ENCODE measurements around the gene CRMP1. TPM values are rescaled to one million over a fixed set of nuclear protein-coding genes. Genes with fewer than 3 reads are reported as not detected.
A peak's percentile ranks its signal among the peaks of the same experiment; 100 is the strongest.

Gene CRMP1
- total RNA-seq, 1 donor from 2014 or later, result 245 TPM

DNA sequence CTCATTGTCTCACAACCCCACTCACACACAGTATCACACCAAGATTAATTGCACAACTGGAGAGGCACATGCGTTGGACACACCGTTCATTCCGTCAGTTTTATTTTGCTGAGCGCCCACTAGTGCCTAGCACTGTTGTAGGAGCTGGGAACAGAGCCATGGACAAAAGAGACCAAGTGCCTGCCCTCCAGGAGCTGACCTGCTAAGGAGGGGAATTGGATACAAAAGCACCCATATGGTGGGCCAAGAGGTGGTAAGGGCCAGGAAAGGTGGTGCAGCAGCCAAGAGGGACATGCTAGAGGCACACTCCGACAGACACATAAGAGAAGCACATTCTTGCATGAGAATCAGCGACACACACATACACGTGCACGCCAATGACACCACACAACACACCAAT is 705 bp upstream of the CRMP1 start:
- peaks cover 81% of the 10 kb centered on the region for H3K27me3 Mint-ChIP-seq (ENCODE audit: low read depth)
- H3K4me1 Mint-ChIP-seq, result peaks cover 39% of the 10 kb centered on the region
- TF ChIP-seq, protein P1, sequence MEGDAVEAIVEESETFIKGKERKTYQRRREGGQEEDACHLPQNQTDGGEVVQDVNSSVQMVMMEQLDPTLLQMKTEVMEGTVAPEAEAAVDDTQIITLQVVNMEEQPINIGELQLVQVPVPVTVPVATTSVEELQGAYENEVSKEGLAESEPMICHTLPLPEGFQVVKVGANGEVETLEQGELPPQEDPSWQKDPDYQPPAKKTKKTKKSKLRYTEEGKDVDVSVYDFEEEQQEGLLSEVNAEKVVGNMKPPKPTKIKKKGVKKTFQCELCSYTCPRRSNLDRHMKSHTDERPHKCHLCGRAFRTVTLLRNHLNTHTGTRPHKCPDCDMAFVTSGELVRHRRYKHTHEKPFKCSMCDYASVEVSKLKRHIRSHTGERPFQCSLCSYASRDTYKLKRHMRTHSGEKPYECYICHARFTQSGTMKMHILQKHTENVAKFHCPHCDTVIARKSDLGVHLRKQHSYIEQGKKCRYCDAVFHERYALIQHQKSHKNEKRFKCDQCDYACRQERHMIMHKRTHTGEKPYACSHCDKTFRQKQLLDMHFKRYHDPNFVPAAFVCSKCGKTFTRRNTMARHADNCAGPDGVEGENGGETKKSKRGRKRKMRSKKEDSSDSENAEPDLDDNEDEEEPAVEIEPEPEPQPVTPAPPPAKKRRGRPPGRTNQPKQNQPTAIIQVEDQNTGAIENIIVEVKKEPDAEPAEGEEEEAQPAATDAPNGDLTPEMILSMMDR (conservative IDR thresholded peaks at IDR 0.05), result no peak
- H3K27ac Mint-ChIP-seq (ENCODE audit: unreplicated experiment), result no peak overlapping the region
- DNase-seq (ENCODE audit: low read depth, low spot score), result no peak
- no peaks in the 10 kb centered on the region for H3K36me3 Mint-ChIP-seq (ENCODE audit: low read depth)
- no peaks in the 10 kb centered on the region for H3K9me3 Mint-ChIP-seq
- peak overlapping the region; percentile 81 for H3K4me3 Mint-ChIP-seq

- TF ChIP-seq, protein P1 (conservative IDR thresholded peaks at IDR 0.05), result no peak
Measured at GRCh38 chr4:5892323-5893003, 423 bp downstream of the CRMP1 start.

DNA sequence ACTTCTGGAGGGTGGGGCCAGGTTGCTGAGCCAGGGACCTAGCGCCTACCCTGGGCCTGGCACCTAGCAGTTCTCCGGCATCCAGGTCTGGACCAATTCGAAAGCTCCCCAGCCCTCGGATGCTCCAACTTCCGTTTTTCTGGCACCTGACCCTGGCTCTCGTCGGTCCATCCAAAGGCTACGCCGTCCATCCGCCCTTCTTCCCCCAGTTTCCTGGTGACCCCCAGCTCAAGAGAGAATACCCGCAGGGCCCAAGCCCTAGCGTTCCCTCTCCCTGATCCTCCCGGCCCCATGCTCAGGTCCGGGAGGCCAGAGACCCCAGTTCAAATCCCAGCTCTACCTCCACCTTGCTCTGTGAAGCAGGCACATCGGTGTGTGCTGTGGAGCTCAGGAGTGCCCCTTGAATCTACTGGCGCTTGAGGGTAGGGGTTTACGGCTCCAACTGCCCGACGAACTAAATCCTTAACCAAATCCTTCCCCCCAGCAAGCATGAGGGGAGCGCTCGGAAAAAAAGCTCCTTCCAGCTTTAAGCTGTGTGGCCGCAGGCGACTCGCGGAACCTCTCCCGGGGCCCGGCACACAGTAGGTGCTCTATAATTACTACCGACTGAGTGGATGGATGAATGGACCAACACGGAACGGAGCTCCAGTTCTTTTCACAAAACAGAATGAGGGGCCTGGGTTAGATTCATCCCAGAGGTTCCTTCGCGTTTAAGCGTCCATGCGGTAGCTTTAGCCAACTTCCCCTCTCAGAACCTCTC is 1.1 kb downstream of the CRMP1 start:
- peaks cover 44% of the 10 kb centered on the region for H3K4me1 Mint-ChIP-seq
- TF ChIP-seq, protein P1 (conservative IDR thresholded peaks at IDR 0.05), result no peak
- DNase-seq (ENCODE audit: low read depth, low spot score), result no peak
- no peaks in the 10 kb centered on the region for H3K36me3 Mint-ChIP-seq (ENCODE audit: low read depth)
- peaks cover 64% of the 10 kb centered on the region for H3K27me3 Mint-ChIP-seq (ENCODE audit: low read depth)
- H3K4me3 Mint-ChIP-seq, result peak overlapping the region; percentile 92
- H3K27ac Mint-ChIP-seq (ENCODE audit: unreplicated experiment), result peak overlapping the region; percentile 75
- no peaks in the 10 kb centered on the region for H3K9me3 Mint-ChIP-seq

More at GRCh38 chr4:5892323-5893003, 423 bp downstream of the CRMP1 start:
- no peaks in the 10 kb centered on the region for H3K9me3 Mint-ChIP-seq
- peaks cover 70% of the 10 kb centered on the region for H3K27me3 Mint-ChIP-seq (ENCODE audit: low read depth)
- no peak overlapping the region for H3K27ac Mint-ChIP-seq (ENCODE audit: unreplicated experiment)
- peaks cover 39% of the 10 kb centered on the region for H3K4me1 Mint-ChIP-seq
- H3K4me3 Mint-ChIP-seq, result peak overlapping the region; percentile 92
- DNase-seq (ENCODE audit: low read depth, low spot score), result no peak
- no peaks in the 10 kb centered on the region for H3K36me3 Mint-ChIP-seq (ENCODE audit: low read depth)

DNA sequence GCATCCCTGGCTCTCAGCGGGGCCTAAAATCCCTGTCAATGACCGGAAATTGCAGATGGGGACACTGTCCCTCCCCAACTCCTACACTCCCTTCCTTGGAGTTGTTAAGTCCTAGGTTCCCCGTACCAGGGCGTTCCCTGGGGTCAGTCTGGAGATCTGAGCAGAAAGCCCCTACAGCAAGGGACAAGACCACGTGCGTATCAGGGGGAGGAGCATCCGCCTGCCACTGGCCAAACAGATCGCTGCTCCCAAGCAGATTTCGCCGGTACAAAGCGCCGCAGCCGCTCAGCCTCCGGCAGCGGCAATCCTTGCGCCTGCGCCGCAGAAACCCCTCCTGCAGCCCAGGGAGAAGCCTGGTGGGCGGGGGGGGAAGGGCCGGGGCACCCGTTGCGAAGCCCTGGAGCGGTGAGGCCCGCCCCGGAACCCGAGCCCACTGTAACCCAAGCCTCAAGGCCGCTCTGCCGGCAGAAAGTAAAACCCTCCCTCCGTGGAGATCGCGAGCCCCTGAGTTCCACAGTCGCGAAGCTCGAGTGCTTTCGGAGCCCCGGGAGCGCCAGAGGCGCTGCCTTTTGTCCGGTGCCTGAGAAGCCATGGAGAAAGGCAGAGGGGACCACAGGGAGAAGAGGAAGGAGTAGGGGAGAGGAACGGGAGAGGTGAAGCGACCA is 2.7 kb downstream of the CRMP1 start:
- Mint-ChIP-seq H3K27ac (ENCODE audit: unreplicated experiment) (peak overlapping the region; percentile 89), H3K4me3 (peak overlapping the region; percentile 92), H3K4me1 (peaks cover 59% of the 10 kb centered on the region), H3K27me3 (ENCODE audit: low read depth) (peaks cover 48% of the 10 kb centered on the region), H3K9me3 (no peaks in the 10 kb centered on the region), H3K36me3 (ENCODE audit: low read depth) (no peaks in the 10 kb centered on the region)
- DNase-seq (ENCODE audit: low read depth, low spot score), result peak; percentile 79
- TF ChIP-seq, protein P1 (conservative IDR thresholded peaks at IDR 0.05), result no peak

GRCh38 chr4:5889002-5889696 is 3.7 kb downstream of the CRMP1 start:
- H3K27ac Mint-ChIP-seq (ENCODE audit: unreplicated experiment), result peak overlapping the region; percentile 82
- H3K9me3 Mint-ChIP-seq, result no peaks in the 10 kb centered on the region
- H3K36me3 Mint-ChIP-seq (ENCODE audit: low read depth), result no peaks in the 10 kb centered on the region
- H3K4me1 Mint-ChIP-seq, result peaks cover 70% of the 10 kb centered on the region
- peak overlapping the region; percentile 92 for H3K4me3 Mint-ChIP-seq
- H3K27me3 Mint-ChIP-seq (ENCODE audit: low read depth), result peaks cover 38% of the 10 kb centered on the region
- no peak for DNase-seq (ENCODE audit: low read depth, low spot score)
- TF ChIP-seq, protein P1 (conservative IDR thresholded peaks at IDR 0.05), result no peak

All from neural crest cell (in vitro differentiated cells).